ENCODE results near the gene IRF2BPL.

DNA sequence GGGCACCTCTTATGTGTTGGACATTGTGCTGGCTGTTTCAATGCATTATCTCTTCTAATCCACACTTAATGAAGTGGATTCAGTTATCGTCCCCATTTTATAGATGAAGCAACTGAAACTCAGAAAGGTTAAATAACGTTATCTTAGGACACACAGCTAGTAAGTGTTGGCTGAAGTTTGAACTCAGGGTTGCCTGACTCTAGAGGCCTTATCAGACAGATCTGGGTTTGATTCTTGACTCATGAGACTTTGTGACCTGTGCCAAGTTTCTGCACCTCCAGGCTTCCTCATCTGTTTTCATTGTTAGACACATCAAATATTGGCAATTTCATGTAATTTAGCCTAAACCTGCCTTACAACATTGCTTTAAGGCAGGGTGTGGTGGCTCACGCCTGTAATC, 18.2 kb upstream of the IRF2BPL start:
- TF ChIP-seq SPI1 (IDR thresholded peaks at IDR 0.05; ENCODE audit: low read depth, low read length) (no peak), POLR2A (IDR thresholded peaks at IDR 0.05; ENCODE audit: low read depth, low read length) (no peak), POLR2AphosphoS5 (IDR thresholded peaks at IDR 0.05; ENCODE audit: low read depth, low read length) (no peak), TAF1 (IDR thresholded peaks at IDR 0.05; ENCODE audit: low read depth, low read length) (no peak), POU2F2 (IDR thresholded peaks at IDR 0.05; ENCODE audit: low read depth, low read length) (no peak), PAX5 (IDR thresholded peaks at IDR 0.05; ENCODE audit: insufficient read depth, low read length, severe bottlenecking) (no peak)
